HG03135 (cell line): ENCODE results near the gene SDCCAG8.
"Not testable (repeated sequence)": the region's sequence is repeated elsewhere in the genome, so short reads cannot be mapped to it uniquely, and the experiment has no call there.

ENCODE experiments used
- ATAC-seq: cut with Tn5 transposase; IDR thresholded peaks from one replicate; pipeline ENCODE4 v1.9.1; 2021; ENCODE audit warnings: mild to moderate bottlenecking, moderate library complexity; ENCODE audit not compliant: unreplicated experiment

The SDCCAG8 gene

GRCh38 chr1:243255791-243256512, at the start of gene SDCCAG8:
TSS of gene SDCCAG8 (plus strand) at chr1:243256041. CDS start at chr1:243256174, 133 bp downstream.
- peak; percentile 64 for ATAC-seq

- ATAC-seq, result not testable (repeated sequence)
Measured at GRCh38 chr1:243211984-243212383, 43.9 kb upstream of the SDCCAG8 start.

DNA sequence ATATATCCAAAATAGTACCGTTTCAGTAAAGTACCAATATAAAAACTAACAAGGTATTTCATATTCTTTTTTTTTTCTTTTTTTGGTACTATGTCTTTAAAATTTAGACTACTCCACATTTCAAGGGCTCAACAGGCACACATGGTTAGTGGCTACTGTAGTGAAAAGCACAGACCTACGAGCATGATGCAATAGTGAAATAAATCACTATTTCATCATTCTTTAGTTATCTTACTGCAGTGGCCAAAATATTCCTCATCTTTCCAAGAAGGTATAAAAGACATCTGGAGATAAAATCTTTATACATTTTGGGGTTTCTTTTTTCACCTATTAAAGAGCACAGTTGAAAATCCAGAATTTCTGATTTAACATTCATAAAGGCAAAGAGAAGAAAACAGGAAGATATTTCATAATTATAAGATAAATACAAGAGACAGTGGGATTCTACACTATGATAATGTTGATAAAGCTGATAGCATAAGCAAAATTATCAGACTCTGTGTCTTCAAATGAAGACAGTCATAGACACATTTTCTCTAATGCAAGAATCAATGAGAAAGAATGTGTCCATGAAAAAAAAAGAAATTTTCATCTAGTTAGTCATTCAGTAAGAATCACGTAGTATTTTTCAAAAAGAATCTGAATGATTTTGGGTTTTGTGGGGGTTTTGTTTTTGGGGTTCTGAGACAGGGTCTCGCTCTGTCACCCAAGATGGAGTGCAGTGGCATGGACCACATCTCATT, 42.6 kb upstream of the SDCCAG8 start:
- no peak for ATAC-seq

- not testable (repeated sequence) for ATAC-seq
Measured at GRCh38 chr1:243215276-243215875, 40.5 kb upstream of the SDCCAG8 start.

DNA sequence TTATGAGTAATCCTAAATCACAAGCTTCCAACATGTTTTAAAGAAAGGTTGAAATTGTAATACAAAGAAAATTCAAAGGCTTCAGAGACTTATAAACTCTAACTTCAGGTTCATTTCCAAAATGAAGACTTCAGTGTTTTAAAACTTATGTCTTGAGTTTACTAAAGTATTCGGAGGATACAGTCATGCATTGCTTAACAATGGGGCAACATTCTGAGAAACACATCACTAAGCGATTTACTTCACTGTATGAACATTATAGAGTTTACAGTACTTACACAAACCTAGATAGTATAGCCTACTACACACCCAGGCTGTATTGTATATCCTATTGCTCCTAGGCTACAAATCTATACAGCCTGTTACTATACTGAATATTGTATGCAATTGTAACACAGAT, 39.1 kb upstream of the SDCCAG8 start:
- ATAC-seq, result no peak

DNA sequence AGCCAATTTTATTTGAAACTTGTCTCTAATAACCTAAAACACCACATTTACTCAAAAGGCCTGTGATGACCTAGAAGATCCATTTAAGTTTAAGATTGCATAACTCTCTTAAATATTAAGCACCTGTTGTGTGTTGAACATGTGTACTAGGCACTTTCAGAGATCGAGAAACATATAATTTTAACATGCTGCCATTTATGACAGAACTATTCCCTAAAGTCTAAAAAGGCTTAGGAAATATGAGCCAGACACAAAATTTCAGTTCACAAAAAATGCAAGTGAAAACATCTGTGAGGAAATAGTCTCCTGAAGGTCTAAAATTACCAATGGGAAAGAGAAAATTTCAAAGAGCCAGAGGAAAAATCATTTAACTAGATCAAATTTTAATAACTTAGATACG, 38.5 kb upstream of the SDCCAG8 start:
- ATAC-seq, result no peak

GRCh38 chr1:243218059-243218458, 37.8 kb upstream of the SDCCAG8 start:
- no peak for ATAC-seq

DNA sequence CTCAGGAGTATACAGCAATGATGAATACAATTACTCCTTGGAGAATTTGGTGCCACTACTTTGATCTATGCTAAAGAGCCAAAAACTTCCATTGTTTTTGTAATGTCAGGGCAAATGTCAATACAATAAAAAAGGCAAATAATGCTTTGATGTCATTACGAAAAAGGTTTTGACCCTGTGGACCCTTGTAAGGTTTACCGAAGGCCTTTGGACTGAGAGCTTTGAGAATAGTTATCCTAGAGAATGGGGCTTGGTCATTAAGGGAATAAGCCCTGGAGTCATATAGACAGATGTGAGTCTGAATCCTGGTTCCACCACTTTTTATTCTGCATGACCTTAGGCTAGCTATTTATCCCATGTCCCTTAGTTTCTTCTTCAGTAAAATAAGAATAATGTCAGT, 28.2 kb upstream of the SDCCAG8 start:
- ATAC-seq, result no peak

DNA sequence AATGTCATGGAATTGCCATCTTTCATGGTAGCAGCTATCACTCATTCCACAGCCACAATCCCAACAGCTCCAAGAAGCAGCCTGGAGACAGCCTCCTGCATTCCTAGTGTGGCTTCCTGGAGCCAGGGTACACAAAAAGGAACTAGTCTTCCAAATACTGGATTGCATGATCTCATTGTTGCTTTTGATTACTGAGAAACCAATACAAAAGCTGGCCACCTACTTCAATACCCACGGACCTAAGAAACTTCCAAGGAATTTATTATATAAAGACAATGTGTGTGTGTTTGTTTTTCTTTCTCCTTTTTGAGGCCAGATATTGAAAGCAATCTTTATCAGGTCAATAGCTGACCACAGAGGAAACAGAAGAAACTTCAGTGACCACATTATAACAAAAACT, 26.3 kb upstream of the SDCCAG8 start:
- ATAC-seq, result no peak

DNA sequence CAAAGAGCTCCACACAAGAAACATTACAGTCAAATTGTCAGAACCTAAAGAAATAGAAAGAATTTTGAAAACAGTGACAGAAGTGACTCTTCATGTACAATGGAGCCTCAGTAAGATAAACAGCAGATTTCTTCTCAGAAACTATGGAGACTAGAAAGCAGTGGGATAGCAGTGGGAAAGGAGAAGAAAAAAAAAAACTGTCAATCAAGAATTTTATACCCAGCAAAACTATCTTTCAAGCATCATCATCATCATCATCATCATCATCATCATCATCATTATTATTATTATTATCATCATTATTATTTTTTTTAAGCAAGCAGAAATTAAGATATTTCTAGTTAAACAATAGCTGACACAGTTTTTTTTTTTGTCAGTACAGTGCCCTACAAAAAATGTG, 24.9 kb upstream of the SDCCAG8 start:
- no peak for ATAC-seq

DNA sequence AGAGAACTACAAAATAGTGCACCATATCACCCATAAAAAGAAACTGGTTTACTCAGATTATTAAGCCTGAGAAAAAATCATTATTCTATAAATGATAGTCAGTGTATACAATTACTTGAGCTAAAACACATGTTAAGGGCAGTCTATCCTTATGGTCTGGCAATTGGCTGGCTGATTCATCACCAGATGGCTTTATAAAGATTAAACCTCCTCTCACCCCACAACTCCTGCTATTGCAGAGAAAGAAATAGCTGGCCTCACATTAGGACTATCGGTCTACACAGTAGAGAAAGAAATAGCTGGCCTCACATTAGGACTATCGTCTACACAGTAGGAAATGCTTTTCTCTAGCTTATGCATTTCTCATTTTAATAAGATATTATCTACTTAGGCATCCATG, 21.9 kb upstream of the SDCCAG8 start:
- no peak for ATAC-seq

DNA sequence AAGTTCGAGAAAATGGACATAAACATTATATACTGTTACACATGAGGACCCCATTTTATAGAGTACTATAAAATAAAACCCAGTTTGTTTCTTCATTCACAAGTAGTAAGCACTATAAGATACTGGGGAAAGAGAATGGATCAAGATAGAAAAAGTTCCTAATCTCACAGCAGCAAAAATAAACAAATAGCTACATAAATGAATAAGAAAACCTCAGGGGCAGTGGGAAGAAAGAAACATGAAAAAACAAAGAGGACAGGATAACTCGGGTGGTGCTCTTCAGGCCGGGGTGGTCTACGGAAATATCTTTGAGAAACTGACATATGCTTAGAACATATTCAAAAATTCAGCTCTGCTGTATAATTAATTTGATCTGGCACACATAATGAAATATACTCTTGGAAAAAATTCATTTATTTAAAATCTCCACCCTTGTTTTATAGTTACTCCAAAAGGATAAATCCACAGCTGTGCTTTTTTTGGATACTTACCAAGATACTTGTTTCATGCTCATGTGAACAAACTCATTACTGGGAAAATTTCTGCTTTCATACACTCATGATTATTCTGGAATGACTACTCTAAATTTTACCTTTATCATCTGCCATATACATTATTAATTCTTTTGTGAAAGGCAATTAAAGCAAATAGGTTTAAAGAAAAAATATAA, 20.7 kb upstream of the SDCCAG8 start:
- no peak for ATAC-seq

- ATAC-seq, result peak; percentile 62
Measured at GRCh38 chr1:243236604-243237252, 19.1 kb upstream of the SDCCAG8 start.

- ATAC-seq, result peak; percentile 47
Measured at GRCh38 chr1:243244432-243244841, 11.4 kb upstream of the SDCCAG8 start.

- ATAC-seq, result no peak
Measured at GRCh38 chr1:243246916-243247315, 8.9 kb upstream of the SDCCAG8 start.

GRCh38 chr1:243247901-243248300, 7.9 kb upstream of the SDCCAG8 start:
- no peak for ATAC-seq

DNA sequence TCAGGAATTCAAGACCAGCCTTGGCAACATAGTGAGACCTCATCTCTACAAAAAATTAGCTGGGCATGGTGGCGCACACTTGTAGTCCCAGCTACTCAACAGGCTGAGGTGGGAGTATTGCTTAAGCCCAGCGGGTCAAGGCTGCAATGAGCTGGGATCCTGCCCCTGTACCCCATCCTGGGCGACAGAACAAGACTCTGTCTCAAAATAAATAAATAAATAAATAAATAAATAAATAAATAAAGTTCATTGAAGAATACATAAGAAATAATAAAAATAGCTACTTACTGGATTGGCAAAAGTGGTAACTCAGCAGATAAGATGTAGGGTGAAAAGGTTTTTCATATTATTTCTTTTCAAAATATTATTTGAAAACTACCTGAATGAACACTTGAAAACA, 6.6 kb upstream of the SDCCAG8 start:
- no peak for ATAC-seq

GRCh38 chr1:243250102-243250501, 5.7 kb upstream of the SDCCAG8 start:
- ATAC-seq, result no peak

- no peak for ATAC-seq
Measured at GRCh38 chr1:243251539-243251938, 4.3 kb upstream of the SDCCAG8 start.

DNA sequence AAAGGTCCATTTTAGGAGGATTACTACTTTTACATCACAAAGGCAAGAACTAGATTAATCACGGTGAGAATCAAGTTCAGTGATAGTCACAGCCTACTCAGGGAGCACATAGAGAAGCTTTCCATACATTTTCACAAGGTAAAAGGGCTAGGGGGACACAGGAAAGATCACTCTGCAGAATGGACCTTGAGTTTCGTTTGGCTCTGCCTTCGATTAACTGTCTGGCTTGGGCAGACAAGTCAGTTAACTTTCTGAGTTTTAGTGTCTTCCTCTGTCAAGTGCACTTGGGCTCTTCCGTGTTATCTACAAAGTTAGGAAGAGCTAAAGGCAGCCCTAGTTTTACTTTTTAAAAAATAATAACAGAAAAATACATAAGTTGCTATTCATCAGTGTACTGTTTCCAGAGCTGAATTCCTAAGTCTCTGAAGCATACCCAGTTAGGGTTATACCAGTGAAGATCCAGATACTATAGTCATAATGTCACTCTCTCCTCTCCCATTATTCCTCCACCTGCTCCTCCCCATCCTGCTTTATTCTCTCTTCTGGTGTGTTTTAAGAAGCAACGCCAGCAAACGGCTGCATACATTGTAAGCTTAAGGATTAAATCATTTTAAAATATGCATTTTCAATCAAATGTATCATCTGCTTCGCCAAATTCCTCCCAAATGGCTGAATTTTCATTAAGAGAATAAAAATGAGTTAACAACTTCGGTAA, 2.5 kb upstream of the SDCCAG8 start:
- ATAC-seq, result no peak

- no peak for ATAC-seq
Measured at GRCh38 chr1:243253926-243254232, 2.0 kb upstream of the SDCCAG8 start.
